ENCODE data around the gene EDN3.

Gene EDN3

DNA sequence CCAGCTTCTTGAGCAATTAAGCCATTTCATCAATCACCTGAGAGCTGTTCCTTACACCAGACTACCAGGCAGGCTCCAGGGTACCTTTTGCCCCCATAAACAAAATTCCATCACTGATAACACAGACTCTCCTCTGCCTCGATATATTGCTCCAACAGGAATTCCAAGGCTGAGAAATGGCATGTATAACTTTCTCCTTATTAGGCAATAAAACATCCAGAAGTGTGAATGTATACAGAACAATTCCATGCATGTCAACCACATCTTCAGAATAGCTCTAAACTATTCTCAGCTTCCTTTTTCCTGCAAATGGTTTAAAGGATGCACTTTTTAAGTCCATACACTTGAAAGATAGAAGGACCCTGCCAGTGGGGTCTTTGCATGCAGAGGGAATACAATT, 73.8 kb downstream of the EDN3 start:
- no peak for DNase-seq

DNA sequence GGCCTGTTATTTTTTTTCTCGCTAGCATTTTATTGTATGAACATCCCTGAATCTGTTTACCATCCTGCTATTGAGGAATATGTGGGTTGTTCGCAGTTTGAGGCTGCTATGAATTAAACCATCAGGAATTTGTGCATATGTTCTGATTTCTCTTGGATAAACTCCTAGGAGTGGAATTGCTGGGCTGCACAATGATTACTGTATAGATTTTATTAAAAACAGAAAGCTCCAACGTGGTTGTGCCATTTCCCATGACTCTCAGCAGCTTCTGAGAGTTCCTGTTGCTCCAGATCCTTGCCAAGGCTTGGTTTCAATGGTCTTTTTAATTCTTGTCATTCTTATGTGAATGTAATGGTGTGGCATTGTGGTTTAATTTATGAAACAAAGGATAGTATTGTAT, 75.1 kb downstream of the EDN3 start:
- DNase-seq = no peak

Data from stimulated activated CD4-positive, alpha-beta T cell treated with anti-CD3 and anti-CD28 coated beads, Interleukin-4, amount 100 ng/mL, for 1 hour (primary cell).